HCT116 (cell line): ENCODE data around the gene TMEM63B. TPM values are rescaled to one million over a fixed set of nuclear protein-coding genes. Genes with fewer than 3 reads are reported as not detected.

Source experiments
- ATAC-seq: fragments of 200-7000 bp; cut with Tn5 transposase; 2 replicates; pipeline ENCODE4 v1.9.1; 2020; ENCODE audit warnings: mild to moderate bottlenecking, moderate library complexity
- BruUV-seq: library from RNA; stranded (reverse); fragments of 400-500 nt; replicated peaks from 2 replicates; lab custom pipeline; 2021; lab: Mats Ljungman, UMichigan
- CTCF ChIA-PET: fragments of 300-600 bp; sonication (Branson Sonifier 250); formaldehyde crosslinking; loops from one replicate; lab custom pipeline; 2021; ENCODE audit warnings: antibody characterized with exemption; lab: Charles Lee
- POLR2A ChIA-PET: fragments of 300-600, 350-600 bp; sonication (Branson Sonifier 250); formaldehyde crosslinking; loops from one replicate; lab custom pipeline; 2021; ENCODE audit warnings: antibody characterized with exemption; lab: Charles Lee
- RAD21 ChIA-PET, 2 experiments: fragments of 300-600 bp; sonication (Branson Sonifier 250); formaldehyde crosslinking; loops; one replicate each; lab custom pipeline; 2023; ENCODE audit warnings: low total read pairs in 2 of 2; ENCODE audit not compliant: uncharacterized antibody in 2 of 2, unreplicated experiment in 2 of 2, low non-redundant PET in 1 of 2; lab: Charles Lee
- DNase-seq: peaks from one replicate; pipeline ENCODE4 v3.0.0-alpha.2; 2010; ENCODE audit warnings: low read depth, low spot score
- H2AFZ ChIP-seq: fragments of 200-600 bp; shearing (Covaris generic), sonication (generic); 2 replicates; pipeline ENCODE4 v1.6.1; 2017; ENCODE audit warnings: low read depth, mixed run types, mixed read lengths, antibody characterized with exemption, low read length; ENCODE audit not compliant: poor library complexity, severe bottlenecking
- H3K27ac ChIP-seq: 2 replicates; pipeline ENCODE4 v1.5.1; 2012; ENCODE audit warnings: low read depth, low read length
- H3K27me3 ChIP-seq: fragments of 200-600 bp; sonication (generic); 2 replicates; pipeline ENCODE4 v1.6.1; 2016; ENCODE audit warnings: mixed run types, low read length, mixed read lengths; ENCODE audit not compliant: insufficient read depth
- H3K36me3 ChIP-seq, 2 experiments: fragments of 200-500 bp in 1 of 2; fragments of 200-600 bp in 1 of 2; sonication (Bioruptor generic) in 1 of 2; sonication (generic) in 1 of 2; 2 replicates each; pipeline versions ENCODE4 v1.5.1 to v1.6.1; 2014 to 2016; ENCODE audit warnings: low read length in 2 of 2, inconsistent platforms in 1 of 2, mixed read lengths in 1 of 2, mixed run types in 1 of 2; ENCODE audit not compliant: insufficient read depth in 2 of 2, control insufficient read depth in 1 of 2
- H3K4me1 ChIP-seq, 2 experiments: fragments of 200-600 bp in 1 of 2; sonication (generic) in 1 of 2; 2 replicates each; pipeline versions ENCODE4 v1.5.1 to v1.6.1; 2012 to 2017; ENCODE audit warnings: low read length in 2 of 2, inconsistent platforms in 1 of 2, mild to moderate bottlenecking in 1 of 2, mixed read lengths in 1 of 2, mixed run types in 1 of 2, moderate library complexity in 1 of 2; ENCODE audit not compliant: insufficient read depth in 2 of 2, control insufficient read depth in 1 of 2
- H3K4me2 ChIP-seq: fragments of 200-600 bp; sonication (generic); 2 replicates; pipeline ENCODE4 v1.6.1; 2017; ENCODE audit warnings: mixed run types, low read length, mixed read lengths
- H3K4me3 ChIP-seq, 2 experiments: fragments of 200-600 bp in 1 of 2; sonication (generic) in 1 of 2; replicated peaks in 1 of 2; 2 replicates each; pipeline ENCODE4 v1.5.1; 2011 to 2016; ENCODE audit warnings: low read length in 2 of 2, control low read depth in 1 of 2, low read depth in 1 of 2, mild to moderate bottlenecking in 1 of 2, mixed read lengths in 1 of 2, mixed run types in 1 of 2
- H3K79me2 ChIP-seq: fragments of 200-600 bp; sonication (generic); 2 replicates; pipeline ENCODE4 v1.6.1; 2017; ENCODE audit warnings: mild to moderate bottlenecking, mixed run types, low read length, moderate library complexity, mixed read lengths; ENCODE audit not compliant: insufficient read depth
- H3K9ac ChIP-seq: fragments of 200-600 bp; sonication (generic); 2 replicates; pipeline ENCODE4 v1.6.1; 2016; ENCODE audit warnings: low read length, mixed read lengths
- H3K9me2 ChIP-seq: fragments of 200-600 bp; sonication (generic), shearing (Covaris generic); 2 replicates; pipeline ENCODE4 v1.6.1; 2017; ENCODE audit warnings: mixed run types, mild to moderate bottlenecking, moderate library complexity; ENCODE audit not compliant: insufficient read depth
- H3K9me3 ChIP-seq, 2 experiments: fragments of 200-500 bp in 1 of 2; fragments of 200-600 bp in 1 of 2; sonication (Bioruptor generic) in 1 of 2; sonication (generic) in 1 of 2; 2 replicates each; pipeline ENCODE4 v1.6.1; 2014 to 2017; ENCODE audit warnings: low read length in 2 of 2, mixed read lengths in 2 of 2, inconsistent platforms in 1 of 2, low read depth in 1 of 2, mild to moderate bottlenecking in 1 of 2, mixed run types in 1 of 2, moderate library complexity in 1 of 2; ENCODE audit not compliant: control insufficient read depth in 1 of 2, insufficient read depth in 1 of 2
- H4K20me1 ChIP-seq: fragments of 200-600 bp; sonication (generic), shearing (Covaris generic); 2 replicates; pipeline ENCODE4 v1.6.1; 2017; ENCODE audit warnings: mixed run types, mild to moderate bottlenecking, moderate library complexity; ENCODE audit not compliant: insufficient read depth
- ATF3 ChIP-seq: IDR thresholded peaks from 2 replicates; pipeline ENCODE4 v1.6.1; 2012
- CEBPB ChIP-seq: IDR thresholded peaks from 2 replicates; pipeline ENCODE4 v1.6.1; 2012; ENCODE audit warnings: low read depth
- ELF1 ChIP-seq: IDR thresholded peaks from 2 replicates; pipeline ENCODE4 v1.6.1; 2012; ENCODE audit warnings: low read depth, borderline replicate concordance
- EZH2phosphoT487 ChIP-seq: fragments of 200-600 bp; IDR thresholded peaks from 2 replicates; pipeline ENCODE4 v1.6.1; 2018; ENCODE audit warnings: antibody characterized with exemption, borderline replicate concordance
- JUND ChIP-seq: IDR thresholded peaks from 2 replicates; pipeline ENCODE4 v1.6.1; 2012
- POLR2A ChIP-seq: IDR thresholded peaks from 2 replicates; pipeline ENCODE4 v1.7.0; 2011; ENCODE audit warnings: borderline replicate concordance; ENCODE audit not compliant: insufficient read depth, insufficient read length; ENCODE audit errors: extremely low read depth
- POLR2AphosphoS5 ChIP-seq: IDR thresholded peaks from 2 replicates; pipeline ENCODE4 v1.6.1; 2011; ENCODE audit warnings: mild to moderate bottlenecking, low read depth, low read length, moderate library complexity
- RAD21 ChIP-seq: IDR thresholded peaks from 2 replicates; pipeline ENCODE4 v1.6.1; 2012; ENCODE audit warnings: low read depth, mild to moderate bottlenecking
- SIN3A ChIP-seq: IDR thresholded peaks from 2 replicates; pipeline ENCODE4 v1.6.1; 2012; ENCODE audit warnings: low read depth
- SRF ChIP-seq: IDR thresholded peaks from 2 replicates; pipeline ENCODE4 v1.6.1; 2012; ENCODE audit warnings: low read depth
- TCF7L2 ChIP-seq: IDR thresholded peaks from 2 replicates; pipeline ENCODE4 v1.7.0; 2011; ENCODE audit warnings: borderline replicate concordance, inconsistent platforms; ENCODE audit not compliant: insufficient read depth, insufficient read length; ENCODE audit errors: extremely low read depth
- YY1 ChIP-seq: IDR thresholded peaks from 2 replicates; pipeline ENCODE4 v1.6.1; 2011; ENCODE audit warnings: low read length, low read depth, moderate library complexity, mild to moderate bottlenecking; ENCODE audit not compliant: insufficient replicate concordance; ENCODE audit errors: extremely low read depth
- ZFX ChIP-seq: fragments of 450-650 bp; IDR thresholded peaks from 2 replicates; pipeline ENCODE4 v1.6.1; 2017
- intact Hi-C: fragments of 100-400 bp; cut with micrococcal nuclease; formaldehyde crosslinking; loops from 2 replicates; pipeline ENCODE4 v1.10.0; 2022
- total RNA-seq: library from RNA; stranded (reverse); gene quantifications from one replicate; pipeline ENCODE4 v1.2.1, GENCODE V29; 2021; ENCODE audit not compliant: unreplicated experiment
- TF ChIP-seq, protein P1 (sequence below): IDR thresholded peaks from 2 replicates; pipeline ENCODE4 v1.6.1; 2012; ENCODE audit warnings: low read depth

The TMEM63B gene
- total RNA-seq, 1 experiment from 2014 or later = 58.2 TPM

- H3K9me3 ChIP-seq = no peaks in the 10 kb centered on the region
- H3K36me3 ChIP-seq = peaks cover 8 to 17% of the 10 kb centered on the region in 2 experiments; a peak in 3 of 4 replicates
- CTCF ChIA-PET = no interaction called here
- intact Hi-C loops = no loop called here
- no peak for DNase-seq
- peaks cover 21% of the 10 kb centered on the region; the same call in 1 of the 2 replicates for H3K79me2 ChIP-seq
- POLR2A ChIA-PET = no interaction called here
- H3K27me3 ChIP-seq = no peaks in the 10 kb centered on the region
- TF ChIP-seq SIN3A (no peak), ZFX (no peak), ELF1 (no peak), ATF3 (no peak), YY1 (no peak), TCF7L2 (no peak), RAD21 (no peak), SRF (no peak), JUND (no peak), POLR2AphosphoS5 (no peak), POLR2A (no peak), EZH2phosphoT487 (no peak), CEBPB (no peak)
- TF ChIP-seq, protein P1, sequence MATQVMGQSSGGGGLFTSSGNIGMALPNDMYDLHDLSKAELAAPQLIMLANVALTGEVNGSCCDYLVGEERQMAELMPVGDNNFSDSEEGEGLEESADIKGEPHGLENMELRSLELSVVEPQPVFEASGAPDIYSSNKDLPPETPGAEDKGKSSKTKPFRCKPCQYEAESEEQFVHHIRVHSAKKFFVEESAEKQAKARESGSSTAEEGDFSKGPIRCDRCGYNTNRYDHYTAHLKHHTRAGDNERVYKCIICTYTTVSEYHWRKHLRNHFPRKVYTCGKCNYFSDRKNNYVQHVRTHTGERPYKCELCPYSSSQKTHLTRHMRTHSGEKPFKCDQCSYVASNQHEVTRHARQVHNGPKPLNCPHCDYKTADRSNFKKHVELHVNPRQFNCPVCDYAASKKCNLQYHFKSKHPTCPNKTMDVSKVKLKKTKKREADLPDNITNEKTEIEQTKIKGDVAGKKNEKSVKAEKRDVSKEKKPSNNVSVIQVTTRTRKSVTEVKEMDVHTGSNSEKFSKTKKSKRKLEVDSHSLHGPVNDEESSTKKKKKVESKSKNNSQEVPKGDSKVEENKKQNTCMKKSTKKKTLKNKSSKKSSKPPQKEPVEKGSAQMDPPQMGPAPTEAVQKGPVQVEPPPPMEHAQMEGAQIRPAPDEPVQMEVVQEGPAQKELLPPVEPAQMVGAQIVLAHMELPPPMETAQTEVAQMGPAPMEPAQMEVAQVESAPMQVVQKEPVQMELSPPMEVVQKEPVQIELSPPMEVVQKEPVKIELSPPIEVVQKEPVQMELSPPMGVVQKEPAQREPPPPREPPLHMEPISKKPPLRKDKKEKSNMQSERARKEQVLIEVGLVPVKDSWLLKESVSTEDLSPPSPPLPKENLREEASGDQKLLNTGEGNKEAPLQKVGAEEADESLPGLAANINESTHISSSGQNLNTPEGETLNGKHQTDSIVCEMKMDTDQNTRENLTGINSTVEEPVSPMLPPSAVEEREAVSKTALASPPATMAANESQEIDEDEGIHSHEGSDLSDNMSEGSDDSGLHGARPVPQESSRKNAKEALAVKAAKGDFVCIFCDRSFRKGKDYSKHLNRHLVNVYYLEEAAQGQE = no peak
- RAD21 ChIA-PET = no interaction called here
- no peaks in the 10 kb centered on the region; a peak in 1 of 4 replicates for H3K4me1 ChIP-seq
- H3K4me2 ChIP-seq = no peak overlapping the region
- no peak for ATAC-seq
- H4K20me1 ChIP-seq = 0 out of 2 replicates have a peak, but pooled peaks cover 3% of the 10 kb centered on the region
- BruUV-seq = no TSS peak
- H2AFZ ChIP-seq = no peak overlapping the region
- H3K9ac ChIP-seq = no peak overlapping the region
- no peak overlapping the region for H3K4me3 ChIP-seq
- H3K9me2 ChIP-seq = no peaks in the 10 kb centered on the region
- no peak overlapping the region for H3K27ac ChIP-seq
Measured at GRCh38 chr6:44101832-44102231, 25.5 kb upstream of the TMEM63B start.
